CD4-positive, alpha-beta memory T cell (primary cell): ENCODE results near the gene VEGFC. TPM values are rescaled to one million over a fixed set of nuclear protein-coding genes. Genes with fewer than 3 reads are reported as not detected.

Experiments
- CTCF ChIA-PET: fragments of 350-600 bp; sonication (Branson Sonifier 250); formaldehyde crosslinking; loops from one replicate; lab custom pipeline; 2021; ENCODE audit warnings: inconsistent platforms; ENCODE audit not compliant: partially characterized antibody; lab: Charles Lee
- POLR2A ChIA-PET: fragments of 350-600 bp; sonication (Branson Sonifier 250); formaldehyde crosslinking; loops from one replicate; lab custom pipeline; 2021; ENCODE audit not compliant: partially characterized antibody; lab: Charles Lee
- DNase-seq, 5 donors: peaks; one replicate each; pipeline versions ENCODE4 v3.0.0 to v3.0.0-alpha.2; 2020 to 2022; ENCODE audit warnings: mixed read lengths in 1 of 5
- H3K27ac ChIP-seq: one replicate; pipeline ENCODE4 v1.7.0; 2013; ENCODE audit warnings: low read depth, low read length
- H3K27me3 ChIP-seq: 2 replicates; pipeline ENCODE4 v1.7.0; 2013; ENCODE audit warnings: mild to moderate bottlenecking, low read length, moderate library complexity; ENCODE audit not compliant: insufficient read depth
- H3K36me3 ChIP-seq: 2 replicates; pipeline ENCODE4 v1.7.0; 2013; ENCODE audit warnings: mild to moderate bottlenecking, low read length, moderate library complexity; ENCODE audit not compliant: insufficient read depth
- H3K4me1 ChIP-seq: 2 replicates; pipeline ENCODE4 v1.7.0; 2013; ENCODE audit warnings: mild to moderate bottlenecking, low read length, moderate library complexity; ENCODE audit not compliant: insufficient read depth
- H3K4me3 ChIP-seq, 2 donors: one replicate each; pipeline ENCODE4 v1.7.0; 2013; ENCODE audit warnings: low read length in 2 of 2, mild to moderate bottlenecking in 1 of 2
- H3K9me3 ChIP-seq, 2 donors: one replicate each; pipeline ENCODE4 v1.7.0; 2013; ENCODE audit warnings: low read length in 2 of 2, control low read depth in 1 of 2; ENCODE audit not compliant: control insufficient read depth in 1 of 2
- H3K27ac Mint-ChIP-seq, 7 donors: one replicate each; pipeline ENCODE4 v1.8.0; 2020 to 2021; ENCODE audit warnings: mixed read lengths in 7 of 7, mild to moderate bottlenecking in 6 of 7, inconsistent platforms in 3 of 7, moderate library complexity in 3 of 7
- H3K27me3 Mint-ChIP-seq, 2 donors: one replicate each; pipeline ENCODE4 v1.8.0; 2020 to 2021; ENCODE audit warnings: mixed read lengths in 2 of 2
- H3K36me3 Mint-ChIP-seq, 2 donors: one replicate each; pipeline ENCODE4 v1.8.0; 2020 to 2021; ENCODE audit warnings: mixed read lengths in 2 of 2, inconsistent platforms in 1 of 2, mild to moderate bottlenecking in 1 of 2
- H3K4me1 Mint-ChIP-seq, 4 donors: one replicate each; pipeline ENCODE4 v1.8.0; 2020 to 2021; ENCODE audit warnings: mixed read lengths in 4 of 4, mild to moderate bottlenecking in 1 of 4
- H3K4me3 Mint-ChIP-seq, 8 donors: one replicate each; pipeline ENCODE4 v1.8.0; 2020 to 2021; ENCODE audit warnings: mixed read lengths in 8 of 8, mild to moderate bottlenecking in 7 of 8, moderate library complexity in 6 of 8, inconsistent platforms in 3 of 8
- H3K9me3 Mint-ChIP-seq, 8 donors: one replicate each; pipeline ENCODE4 v1.8.0; 2020 to 2021; ENCODE audit warnings: mixed read lengths in 8 of 8, mild to moderate bottlenecking in 5 of 8, inconsistent platforms in 3 of 8, moderate library complexity in 1 of 8
- intact Hi-C: fragments of 100-400 bp; cut with micrococcal nuclease; formaldehyde crosslinking; loops from one replicate; pipeline ENCODE4 v1.15.1; 2023
- polyA plus RNA-seq, 2 donors: library from polyadenylated mRNA; unstranded; fragments of 300-500 nt; fragmentation: Illumina TruSeq; gene quantifications; one replicate each; pipeline ENCODE4 v1.2.3, GENCODE V29; 2021
- total RNA-seq, 2 experiments: library from RNA; stranded (reverse); gene quantifications; one replicate each; pipeline ENCODE4 v1.2.3, GENCODE V29; 2021

VEGFC gene
- total and polyA plus RNA-seq, 4 experiments from 2014 or later = not detected

- Histone ChIP-seq H3K9me3 (no peaks in the 10 kb centered on the region), H3K27ac (no peak overlapping the region), H3K27me3 (no peaks in the 10 kb centered on the region), H3K36me3 (no peaks in the 10 kb centered on the region), H3K4me3 (no peak overlapping the region), H3K4me1 (no peaks in the 10 kb centered on the region)
- CTCF ChIA-PET = no interaction called here
- POLR2A ChIA-PET = no interaction called here
- no peak for DNase-seq
- intact Hi-C loops = no loop called here
- H3K4me3 Mint-ChIP-seq = no peak overlapping the region
- no peaks in the 10 kb centered on the region for H3K36me3 Mint-ChIP-seq
- H3K27me3 Mint-ChIP-seq = peaks cover 0 to 2% of the 10 kb centered on the region in 2 donors
- no peak overlapping the region for H3K27ac Mint-ChIP-seq
- no peaks in the 10 kb centered on the region for H3K9me3 Mint-ChIP-seq
- H3K4me1 Mint-ChIP-seq = no peaks in the 10 kb centered on the region
Observed at GRCh38 chr4:176752191-176752749, 40.5 kb downstream of the VEGFC start.

- H3K4me1 Mint-ChIP-seq = no peaks in the 10 kb centered on the region
- no peak for DNase-seq
- no peaks in the 10 kb centered on the region for H3K27me3 ChIP-seq
- no peak overlapping the region for H3K27ac Mint-ChIP-seq
- H3K4me1 ChIP-seq = no peaks in the 10 kb centered on the region
- H3K4me3 ChIP-seq = no peak overlapping the region
- no peaks in the 10 kb centered on the region for H3K9me3 Mint-ChIP-seq
- no peaks in the 10 kb centered on the region for H3K36me3 ChIP-seq
- CTCF ChIA-PET = no interaction called here
- no peak overlapping the region for H3K4me3 Mint-ChIP-seq
- intact Hi-C loops = no loop called here
- H3K27ac ChIP-seq = no peak overlapping the region
- POLR2A ChIA-PET = no interaction called here
- no peaks in the 10 kb centered on the region for H3K27me3 Mint-ChIP-seq
- H3K9me3 ChIP-seq = no peaks in the 10 kb centered on the region
- H3K36me3 Mint-ChIP-seq = no peaks in the 10 kb centered on the region
Observed at GRCh38 chr4:176751061-176751460, 41.7 kb downstream of the VEGFC start.

GRCh38 chr4:176746846-176747245 is 45.9 kb downstream of the VEGFC start:
- H3K27me3 ChIP-seq = no peaks in the 10 kb centered on the region
- no peak overlapping the region for H3K4me3 ChIP-seq
- Mint-ChIP-seq H3K36me3 (no peaks in the 10 kb centered on the region), H3K4me3 (no peak overlapping the region), H3K9me3 (peaks cover 0 to 3% (median 0%) of the 10 kb centered on the region in 8 donors), H3K27me3 (no peaks in the 10 kb centered on the region), H3K4me1 (no peaks in the 10 kb centered on the region), H3K27ac (no peak overlapping the region)
- POLR2A ChIA-PET = no interaction called here
- H3K9me3 ChIP-seq = no peaks in the 10 kb centered on the region
- H3K36me3 ChIP-seq = no peaks in the 10 kb centered on the region
- intact Hi-C loops = no loop called here
- DNase-seq = no peak
- H3K27ac ChIP-seq = no peak overlapping the region
- no peaks in the 10 kb centered on the region for H3K4me1 ChIP-seq
- CTCF ChIA-PET = no interaction called here

- no peak overlapping the region for H3K4me3 ChIP-seq
- no peaks in the 10 kb centered on the region for H3K27me3 ChIP-seq
- no peaks in the 10 kb centered on the region for H3K9me3 ChIP-seq
- H3K4me1 ChIP-seq = no peaks in the 10 kb centered on the region
- H3K9me3 Mint-ChIP-seq = peaks cover 0 to 3% (median 0%) of the 10 kb centered on the region in 8 donors
- no peaks in the 10 kb centered on the region for H3K27me3 Mint-ChIP-seq
- H3K27ac ChIP-seq = no peak overlapping the region
- H3K4me1 Mint-ChIP-seq = no peaks in the 10 kb centered on the region
- no peaks in the 10 kb centered on the region for H3K36me3 Mint-ChIP-seq
- CTCF ChIA-PET = no interaction called here
- no peaks in the 10 kb centered on the region for H3K36me3 ChIP-seq
- intact Hi-C loops = no loop called here
- H3K4me3 Mint-ChIP-seq = no peak overlapping the region
- DNase-seq = no peak
- H3K27ac Mint-ChIP-seq = no peak overlapping the region
- POLR2A ChIA-PET = no interaction called here
Observed at GRCh38 chr4:176745902-176746301, 46.8 kb downstream of the VEGFC start.

- H3K4me1 Mint-ChIP-seq = no peaks in the 10 kb centered on the region
- Histone ChIP-seq H3K4me1 (no peaks in the 10 kb centered on the region), H3K27ac (no peak overlapping the region), H3K27me3 (no peaks in the 10 kb centered on the region), H3K4me3 (no peak overlapping the region), H3K36me3 (no peaks in the 10 kb centered on the region), H3K9me3 (no peaks in the 10 kb centered on the region)
- H3K9me3 Mint-ChIP-seq = peaks cover 0 to 3% (median 0%) of the 10 kb centered on the region in 8 donors
- ChIA-PET POLR2A (no interaction called here), CTCF (no interaction called here)
- no peaks in the 10 kb centered on the region for H3K36me3 Mint-ChIP-seq
- no peak for DNase-seq
- H3K4me3 Mint-ChIP-seq = no peak overlapping the region
- no peak overlapping the region for H3K27ac Mint-ChIP-seq
- intact Hi-C loops = no loop called here
- H3K27me3 Mint-ChIP-seq = no peaks in the 10 kb centered on the region
Observed at GRCh38 chr4:176744091-176744490, 48.6 kb downstream of the VEGFC start.

- Histone ChIP-seq H3K27me3 (no peaks in the 10 kb centered on the region), H3K4me1 (no peaks in the 10 kb centered on the region), H3K27ac (no peak overlapping the region), H3K4me3 (no peak overlapping the region), H3K9me3 (no peaks in the 10 kb centered on the region), H3K36me3 (no peaks in the 10 kb centered on the region)
- Mint-ChIP-seq H3K36me3 (no peaks in the 10 kb centered on the region), H3K27me3 (no peaks in the 10 kb centered on the region), H3K4me3 (no peak overlapping the region), H3K4me1 (no peaks in the 10 kb centered on the region), H3K27ac (no peak overlapping the region), H3K9me3 (peaks cover 0 to 5% (median 0%) of the 10 kb centered on the region in 8 donors)
- DNase-seq = no peak
- intact Hi-C loops = no loop called here
- ChIA-PET CTCF (no interaction called here), POLR2A (no interaction called here)
Observed at GRCh38 chr4:176742211-176742610, 50.5 kb downstream of the VEGFC start.

- Histone ChIP-seq H3K4me1 (no peaks in the 10 kb centered on the region), H3K27ac (no peak overlapping the region), H3K27me3 (no peaks in the 10 kb centered on the region), H3K4me3 (no peak overlapping the region), H3K9me3 (no peaks in the 10 kb centered on the region), H3K36me3 (no peaks in the 10 kb centered on the region)
- POLR2A ChIA-PET = no interaction called here
- no peak overlapping the region for H3K4me3 Mint-ChIP-seq
- H3K9me3 Mint-ChIP-seq = peaks cover 0 to 5% (median 0%) of the 10 kb centered on the region in 8 donors
- H3K36me3 Mint-ChIP-seq = no peaks in the 10 kb centered on the region
- CTCF ChIA-PET = interaction anchor here (1.3 kb wide), 1 partner anchor 11 kb away, joined by 3 read pairs; no protein-coding TSS in a partner anchor
- H3K27me3 Mint-ChIP-seq = no peaks in the 10 kb centered on the region
- intact Hi-C loops = no loop called here
- no peak overlapping the region for H3K27ac Mint-ChIP-seq
- DNase-seq = no peak
- no peaks in the 10 kb centered on the region for H3K4me1 Mint-ChIP-seq
Observed at GRCh38 chr4:176741253-176741652, 51.5 kb downstream of the VEGFC start.

GRCh38 chr4:176735300-176735699 is 57.4 kb downstream of the VEGFC start:
- H3K4me3 ChIP-seq = no peak overlapping the region
- POLR2A ChIA-PET = no interaction called here
- no peak for DNase-seq
- CTCF ChIA-PET = no interaction called here
- H3K36me3 Mint-ChIP-seq = no peaks in the 10 kb centered on the region
- H3K27ac ChIP-seq = no peak overlapping the region
- intact Hi-C loops = no loop called here
- no peak overlapping the region for H3K27ac Mint-ChIP-seq
- H3K4me3 Mint-ChIP-seq = no peak overlapping the region
- H3K9me3 Mint-ChIP-seq = peaks cover 0 to 3% (median 0%) of the 10 kb centered on the region in 8 donors
- no peaks in the 10 kb centered on the region for H3K9me3 ChIP-seq
- no peaks in the 10 kb centered on the region for H3K36me3 ChIP-seq
- H3K27me3 Mint-ChIP-seq = no peaks in the 10 kb centered on the region
- no peaks in the 10 kb centered on the region for H3K4me1 ChIP-seq
- H3K4me1 Mint-ChIP-seq = no peaks in the 10 kb centered on the region
- no peaks in the 10 kb centered on the region for H3K27me3 ChIP-seq
